Endothelial cell of umbilical vein (primary cell): ENCODE measurements around the gene PRSS21. TPM values are rescaled to one million over a fixed set of nuclear protein-coding genes. Genes with fewer than 3 reads are reported as not detected.

ENCODE experiments used
- BruUV-seq: library from RNA; stranded (reverse); fragments of 400-500 nt; replicated peaks from 2 replicates; lab custom pipeline; 2021; lab: Mats Ljungman, UMichigan
- CTCF ChIA-PET: fragments of 300-600, 350-600 bp; sonication (Branson Sonifier 250); formaldehyde crosslinking; loops from one replicate; lab custom pipeline; 2021; ENCODE audit warnings: antibody characterized with exemption, inconsistent platforms; lab: Charles Lee
- POLR2A ChIA-PET: fragments of 300-600, 350-600 bp; sonication (Branson Sonifier 250); formaldehyde crosslinking; loops from one replicate; lab custom pipeline; 2021; ENCODE audit warnings: antibody characterized with exemption, inconsistent platforms; lab: Charles Lee
- DNase-seq: peaks from one replicate; pipeline ENCODE4 v3.0.0-alpha.2; 2011; ENCODE audit warnings: low read depth, low spot score
- FAIRE-seq: peaks from 2 replicates; lab custom pipeline; 2011; peaks lifted over from hg19 to GRCh38; lab: Jason Lieb, UNC
- H2AFZ ChIP-seq: 2 replicates; pipeline ENCODE4 v1.6.0; 2012; ENCODE audit warnings: low read depth, low read length, control low read depth, inconsistent platforms
- H3K27ac ChIP-seq: 2 replicates; pipeline ENCODE4 v1.5.1; 2011; ENCODE audit warnings: low read depth, mild to moderate bottlenecking, control low read depth, low read length, moderate library complexity; ENCODE audit not compliant: insufficient read depth
- H3K27me3 ChIP-seq, 2 experiments: 2 replicates each; pipeline versions ENCODE4 v1.6.0 to v1.6.1; 2011; ENCODE audit warnings: low read length in 2 of 2, mixed read lengths in 1 of 2; ENCODE audit not compliant: control insufficient read depth in 2 of 2, insufficient read depth in 2 of 2
- H3K36me3 ChIP-seq, 2 experiments: 2 replicates in 1 of 2; 3 replicates in 1 of 2; pipeline ENCODE4 v1.5.1; 2011; ENCODE audit warnings: low read length in 2 of 2, mild to moderate bottlenecking in 1 of 2, moderate library complexity in 1 of 2; ENCODE audit not compliant: control insufficient read depth in 2 of 2, insufficient read depth in 2 of 2; ENCODE audit errors: extremely low read depth in 1 of 2
- H3K4me1 ChIP-seq: 3 replicates; pipeline ENCODE4 v1.5.1; 2011; ENCODE audit warnings: mild to moderate bottlenecking, low read length; ENCODE audit not compliant: control insufficient read depth, insufficient read depth; ENCODE audit errors: extremely low read depth
- H3K4me2 ChIP-seq: 2 replicates; pipeline ENCODE4 v1.6.1; 2011; ENCODE audit warnings: low read length, control low read depth, mixed read lengths; ENCODE audit not compliant: insufficient read depth
- H3K4me3 ChIP-seq, 3 experiments: fragments of 200-600 bp in 1 of 3; sonication (generic), shearing (Covaris generic) in 1 of 3; replicated peaks in 1 of 3; 2 replicates each; pipeline ENCODE4 v1.5.1; 2011 to 2016; ENCODE audit warnings: control low read depth in 3 of 3, low read length in 3 of 3, mild to moderate bottlenecking in 2 of 3, inconsistent platforms in 1 of 3, low read depth in 1 of 3, moderate library complexity in 1 of 3; ENCODE audit not compliant: insufficient read depth in 1 of 3
- H3K79me2 ChIP-seq: 2 replicates; pipeline ENCODE4 v1.6.0; 2012; ENCODE audit warnings: low read length, inconsistent platforms; ENCODE audit not compliant: control insufficient read depth, insufficient read depth
- H3K9ac ChIP-seq: replicated peaks from 2 replicates; pipeline ENCODE3; 2011; ENCODE audit warnings: low read length, control low read depth; ENCODE audit not compliant: insufficient read depth; ENCODE audit errors: extremely low read depth
- H3K9me1 ChIP-seq: replicated peaks from 3 replicates; pipeline ENCODE4 v1.6.0; 2011; ENCODE audit warnings: mild to moderate bottlenecking, low read length; ENCODE audit not compliant: control insufficient read depth, insufficient read depth; ENCODE audit errors: extremely low read depth
- H3K9me3 ChIP-seq: replicated peaks from 2 replicates; pipeline ENCODE4 v1.5.1; 2012; ENCODE audit warnings: low read length, inconsistent platforms; ENCODE audit not compliant: control insufficient read depth, insufficient read depth
- H4K20me1 ChIP-seq: replicated peaks from 2 replicates; pipeline ENCODE3; 2011; ENCODE audit warnings: mild to moderate bottlenecking, low read length; ENCODE audit not compliant: control insufficient read depth, insufficient read depth; ENCODE audit errors: extremely low read depth
- CTCF ChIP-seq, 2 donors: IDR thresholded peaks; 1 replicate in 1 of 2; 2 replicates in 1 of 2; pipeline ENCODE4 v1.5.1; 2011; ENCODE audit warnings: low read length in 2 of 2, mild to moderate bottlenecking in 2 of 2, moderate library complexity in 2 of 2, control low read depth in 1 of 2, inconsistent platforms in 1 of 2, low read depth in 1 of 2; ENCODE audit not compliant: insufficient read depth in 1 of 2; ENCODE audit errors: extremely low read depth in 1 of 2
- EZH2 ChIP-seq: IDR thresholded peaks from 2 replicates; pipeline ENCODE4 v1.6.1; 2012; ENCODE audit warnings: borderline replicate concordance, low read depth, mild to moderate bottlenecking, moderate library complexity, low read length, inconsistent platforms; ENCODE audit not compliant: severe bottlenecking
- FOS ChIP-seq: IDR thresholded peaks from 2 replicates; pipeline ENCODE4 v1.6.1; 2011; ENCODE audit warnings: mild to moderate bottlenecking, low read length, moderate library complexity, borderline replicate concordance; ENCODE audit not compliant: insufficient read depth
- GATA2 ChIP-seq: IDR thresholded peaks from 2 replicates; pipeline ENCODE4 v1.7.0; 2011; ENCODE audit warnings: low read depth, mild to moderate bottlenecking, moderate library complexity, mixed read lengths, low read length; ENCODE audit not compliant: insufficient read length, insufficient read depth
- JUN ChIP-seq: IDR thresholded peaks from 2 replicates; pipeline ENCODE4 v1.6.1; 2011; ENCODE audit warnings: borderline replicate concordance, low read depth; ENCODE audit not compliant: insufficient read length, insufficient read depth
- MYC ChIP-seq: IDR thresholded peaks from one replicate; pipeline ENCODE4 v1.6.1; 2011; ENCODE audit warnings: mild to moderate bottlenecking, low read depth, low read length
- POLR2A ChIP-seq: IDR thresholded peaks from 2 replicates; pipeline ENCODE4 v1.6.1; 2012; ENCODE audit warnings: low read depth, mild to moderate bottlenecking, control low read depth, low read length
- POLR2AphosphoS5 ChIP-seq: IDR thresholded peaks from 2 replicates; pipeline ENCODE4 v1.6.1; 2012; ENCODE audit warnings: low read depth, mild to moderate bottlenecking, control low read depth, low read length, moderate library complexity; ENCODE audit not compliant: insufficient read depth
- dilution Hi-C: fragments of 300-500 bp; cut with MboI; formaldehyde crosslinking; loops from one replicate; pipeline ENCODE4 v1.15.0; 2019; ENCODE audit warnings: low sequenced_read_pairs; ENCODE audit not compliant: extremely low pct_ligation_motif_present
- intact Hi-C: fragments of 100-400 bp; cut with micrococcal nuclease; formaldehyde crosslinking; loops from one replicate; pipeline ENCODE4 v1.10.0; 2022
- polyA plus RNA-seq, 4 experiments: library from polyadenylated mRNA; depleted of rRNA in 3 of 4; stranded (reverse) in 3 of 4; unstranded in 1 of 4; fragments of >200 nt; gene quantifications; 2 replicates each; pipeline versions ENCODE4 v1.2.1 to v1.2.3, GENCODE V29; 2011 to 2012; ENCODE audit warnings: missing spikeins in 1 of 4
- total RNA-seq: library from RNA; stranded (reverse); gene quantifications from 2 replicates; pipeline ENCODE4 v1.2.3, GENCODE V29; 2021
- TF ChIP-seq, protein P1 (sequence below): IDR thresholded peaks from 2 replicates; pipeline ENCODE4 v1.6.1; 2011; ENCODE audit not compliant: insufficient read depth, insufficient read length

The PRSS21 gene
- total and polyA plus RNA-seq, 2 donors (not counting 3 experiments of a cell fraction or from before 2014, with no cell fraction given), result 0.28 TPM; not detected in 1

- ChIA-PET POLR2A (no interaction called here), CTCF (interaction anchor here (0.7 to 1.1 kb wide), 2 partner anchors 9 to 12 kb away, joined by 4 to 5 read pairs; no protein-coding TSS in a partner anchor)
- no peak for TF ChIP-seq CTCF (IDR thresholded peaks at IDR 0.05; ENCODE audit: extremely low read depth in 1 of 2, insufficient read depth in 1 of 2, low read depth in 1 of 2, low read length in 2 of 2)
- TF ChIP-seq POLR2A, result no peak
- TF ChIP-seq MYC, result no peak
- no peak for TF ChIP-seq POLR2AphosphoS5
- no peak for TF ChIP-seq FOS
- TF ChIP-seq, protein P1, sequence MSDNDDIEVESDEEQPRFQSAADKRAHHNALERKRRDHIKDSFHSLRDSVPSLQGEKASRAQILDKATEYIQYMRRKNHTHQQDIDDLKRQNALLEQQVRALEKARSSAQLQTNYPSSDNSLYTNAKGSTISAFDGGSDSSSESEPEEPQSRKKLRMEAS, result no peak
- no peak for TF ChIP-seq EZH2
- TF ChIP-seq GATA2, result no peak
- TF ChIP-seq JUN, result no peak
- no peaks in the 10 kb centered on the region for H3K36me3 ChIP-seq
- no peaks in the 10 kb centered on the region for H3K4me1 ChIP-seq
- no peaks in the 10 kb centered on the region for H4K20me1 ChIP-seq
- no TSS peak for BruUV-seq
- H3K27ac ChIP-seq, result no peak overlapping the region
- H3K4me2 ChIP-seq, result no peak overlapping the region
- FAIRE-seq, result no peak
- dilution Hi-C loops, result no loop called here
- no peak overlapping the region for H3K9ac ChIP-seq
- no peak for DNase-seq
- peaks cover 5 to 12% of the 10 kb centered on the region in 2 experiments for H3K27me3 ChIP-seq
- no peak overlapping the region for H3K4me3 ChIP-seq
- no peak overlapping the region for H2AFZ ChIP-seq
- no peaks in the 10 kb centered on the region for H3K79me2 ChIP-seq
- H3K9me1 ChIP-seq, result no peaks in the 10 kb centered on the region
- no peaks in the 10 kb centered on the region for H3K9me3 ChIP-seq
- intact Hi-C loops, result no loop called here
Observed at GRCh38 chr16:2799859-2800226, 17.2 kb upstream of the PRSS21 start.
